Fibroblast of peridontal ligament (primary cell): ENCODE data around the gene NFATC2IP.
"Not testable (repeated sequence)": the region's sequence is repeated elsewhere in the genome, so short reads cannot be mapped to it uniquely, and the experiment has no call there.

ENCODE experiments used
- DNase-seq: peaks from one replicate; pipeline ENCODE4 v3.0.0-alpha.2; 2010; ENCODE audit errors: extremely low read depth

Gene NFATC2IP

GRCh38 chr16:28926284-28926683 is 24.5 kb upstream of the NFATC2IP start:
- not testable (repeated sequence) for DNase-seq

- DNase-seq: no peak
These were observed 22.9 kb upstream of the NFATC2IP start for GRCh38 chr16:28927815-28928214.

GRCh38 chr16:28930203-28930602 is 20.5 kb upstream of the NFATC2IP start:
- DNase-seq: no peak

- DNase-seq: no peak
These were observed 20.1 kb upstream of the NFATC2IP start for GRCh38 chr16:28930652-28931051.

- no peak for DNase-seq
These were observed 18.9 kb upstream of the NFATC2IP start, which contains the start of gene CD19 for GRCh38 chr16:28931801-28932225. TSS of gene CD19 (plus strand) at chr16:28931971. CDS start at chr16:28932001, 30 bp downstream.

- no peak for DNase-seq
These were observed 18.2 kb upstream of the NFATC2IP start for GRCh38 chr16:28932339-28933141.

- no peak for DNase-seq
These were observed 17.6 kb upstream of the NFATC2IP start for GRCh38 chr16:28933171-28933570.

GRCh38 chr16:28935346-28935745 is 15.4 kb upstream of the NFATC2IP start:
- no peak for DNase-seq

GRCh38 chr16:28935924-28936783 is 14.6 kb upstream of the NFATC2IP start:
- peak; percentile 55 for DNase-seq

GRCh38 chr16:28936784-28937155 is 14.0 kb upstream of the NFATC2IP start:
- DNase-seq: no peak

- DNase-seq: no peak
These were observed 13.4 kb upstream of the NFATC2IP start for GRCh38 chr16:28937222-28937876.

GRCh38 chr16:28938721-28939120 is 12.0 kb upstream of the NFATC2IP start:
- no peak for DNase-seq

GRCh38 chr16:28939825-28940224 is 10.9 kb upstream of the NFATC2IP start:
- not testable (repeated sequence) for DNase-seq

- DNase-seq: no peak
These were observed 7.5 kb upstream of the NFATC2IP start for GRCh38 chr16:28943281-28943680.

- no peak for DNase-seq
These were observed 4.1 kb upstream of the NFATC2IP start for GRCh38 chr16:28946681-28947080.

- DNase-seq: no peak
These were observed 740 bp downstream of the NFATC2IP start for GRCh38 chr16:28951410-28951943.

GRCh38 chr16:28958216-28958615 is 7.5 kb downstream of the NFATC2IP start:
- DNase-seq: no peak

GRCh38 chr16:28958836-28959235 is 8.1 kb downstream of the NFATC2IP start:
- DNase-seq: no peak

- DNase-seq: no peak
These were observed 13.3 kb downstream of the NFATC2IP start for GRCh38 chr16:28964072-28964471.

- no peak for DNase-seq
These were observed 13.8 kb downstream of the NFATC2IP start for GRCh38 chr16:28964496-28964895.

- no peak for DNase-seq
These were observed 16.4 kb downstream of the NFATC2IP start for GRCh38 chr16:28967156-28967555.

- not testable (repeated sequence) for DNase-seq
These were observed 19.0 kb downstream of the NFATC2IP start for GRCh38 chr16:28969696-28970095.
